ENCODE data around the gene TNFSF9. TPM values are rescaled to one million over a fixed set of nuclear protein-coding genes. Genes with fewer than 3 reads are reported as not detected.
A peak's percentile ranks its signal among the peaks of the same experiment; 100 is the strongest.

Gene TNFSF9
- total RNA-seq, 2 experiments from 2014 or later: 1.3 to 1.5 TPM

DNA sequence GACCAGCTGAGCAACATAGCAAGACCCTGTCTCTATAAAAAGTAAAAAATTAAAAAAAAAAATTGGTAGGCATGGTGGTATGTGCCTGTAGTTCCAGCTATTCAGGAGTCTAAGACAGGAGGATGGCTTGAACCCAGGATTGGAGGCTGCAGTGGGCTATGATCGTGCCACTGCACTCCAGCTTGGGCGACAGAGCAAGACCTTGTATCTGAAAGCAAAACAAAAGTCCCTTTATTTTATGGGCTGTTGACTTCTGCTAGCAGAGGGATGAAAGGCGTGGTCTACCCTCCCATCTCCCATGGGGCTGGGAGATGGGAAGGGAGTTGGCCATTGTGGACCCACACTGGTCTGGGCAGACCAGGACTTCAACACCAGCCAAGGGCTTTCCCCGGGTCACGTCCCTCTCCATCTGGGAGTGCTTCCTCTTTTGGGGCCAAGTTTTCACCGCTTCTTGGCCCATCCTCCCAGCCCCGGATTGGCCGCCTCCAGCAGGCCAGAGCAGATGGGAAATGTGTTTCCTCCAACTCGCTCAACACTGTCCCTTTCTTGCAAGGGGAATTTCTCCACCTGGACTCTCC is 2.2 kb upstream of the TNFSF9 start:
- intact Hi-C loops (cut with micrococcal nuclease): no loop called here
- H3K4me3 Mint-ChIP-seq: no peak overlapping the region

GRCh38 chr19:6529351-6529750 is 1.5 kb upstream of the TNFSF9 start:
- Mint-ChIP-seq H3K27me3 (ENCODE audit: low read depth) (peaks cover 28% of the 10 kb centered on the region), H3K9me3 (no peaks in the 10 kb centered on the region), H3K4me3 (no peak overlapping the region), H3K4me1 (ENCODE audit: low read depth) (peaks cover 26% of the 10 kb centered on the region), H3K36me3 (ENCODE audit: low read depth) (no peaks in the 10 kb centered on the region), H3K27ac (no peak overlapping the region)
- DNase-seq: no peak
- CTCF ChIA-PET: no interaction called here
- intact Hi-C loops (cut with micrococcal nuclease): no loop called here

More for the DNA sequence above, 2.2 kb upstream of the TNFSF9 start:
- Mint-ChIP-seq H3K27ac (no peak overlapping the region), H3K9me3 (no peaks in the 10 kb centered on the region), H3K4me1 (ENCODE audit: low read depth) (peaks cover 26% of the 10 kb centered on the region), H3K27me3 (ENCODE audit: low read depth) (peaks cover 23% of the 10 kb centered on the region), H3K36me3 (ENCODE audit: low read depth) (no peaks in the 10 kb centered on the region)
- CTCF ChIA-PET: interaction anchor here (0.6 kb wide), 1 partner anchor 73 kb away, joined by 4 read pairs; no protein-coding TSS in a partner anchor
- DNase-seq: no peak

DNA sequence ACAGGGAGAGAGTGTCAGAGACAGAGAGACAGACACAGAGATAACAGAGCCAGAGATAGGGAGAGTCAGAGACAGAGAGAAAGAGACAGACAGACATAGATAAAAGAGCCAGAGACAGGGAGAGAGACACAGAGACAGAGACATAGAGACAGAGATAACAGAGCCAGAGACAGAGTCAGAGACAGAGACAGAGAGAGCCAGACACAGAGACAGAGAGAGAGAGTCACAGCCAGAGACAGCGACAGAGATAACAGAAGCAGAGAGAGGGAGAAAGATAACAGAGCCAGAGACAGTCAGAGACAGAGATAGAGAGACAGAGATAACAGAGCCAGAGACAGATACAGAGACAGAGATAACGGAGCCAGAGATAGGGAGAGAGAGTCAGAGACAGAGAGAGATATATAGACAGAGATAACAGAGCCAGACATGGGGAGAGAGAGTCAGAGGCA is 865 bp upstream of the TNFSF9 start:
- Mint-ChIP-seq H3K4me3 (peak overlapping the region; percentile 82), H3K9me3 (no peaks in the 10 kb centered on the region), H3K4me1 (ENCODE audit: low read depth) (peaks cover 26% of the 10 kb centered on the region), H3K36me3 (ENCODE audit: low read depth) (no peaks in the 10 kb centered on the region), H3K27me3 (ENCODE audit: low read depth) (peaks cover 31% of the 10 kb centered on the region), H3K27ac (no peak overlapping the region)
- DNase-seq: no peak
- CTCF ChIA-PET: no interaction called here
- intact Hi-C loops (cut with micrococcal nuclease): loop anchor here (2.0 to 5.0 kb wide), 3 partner anchors 13 to 332 kb away; partner anchors contain the start of genes GPR108 and TRIP10

DNA sequence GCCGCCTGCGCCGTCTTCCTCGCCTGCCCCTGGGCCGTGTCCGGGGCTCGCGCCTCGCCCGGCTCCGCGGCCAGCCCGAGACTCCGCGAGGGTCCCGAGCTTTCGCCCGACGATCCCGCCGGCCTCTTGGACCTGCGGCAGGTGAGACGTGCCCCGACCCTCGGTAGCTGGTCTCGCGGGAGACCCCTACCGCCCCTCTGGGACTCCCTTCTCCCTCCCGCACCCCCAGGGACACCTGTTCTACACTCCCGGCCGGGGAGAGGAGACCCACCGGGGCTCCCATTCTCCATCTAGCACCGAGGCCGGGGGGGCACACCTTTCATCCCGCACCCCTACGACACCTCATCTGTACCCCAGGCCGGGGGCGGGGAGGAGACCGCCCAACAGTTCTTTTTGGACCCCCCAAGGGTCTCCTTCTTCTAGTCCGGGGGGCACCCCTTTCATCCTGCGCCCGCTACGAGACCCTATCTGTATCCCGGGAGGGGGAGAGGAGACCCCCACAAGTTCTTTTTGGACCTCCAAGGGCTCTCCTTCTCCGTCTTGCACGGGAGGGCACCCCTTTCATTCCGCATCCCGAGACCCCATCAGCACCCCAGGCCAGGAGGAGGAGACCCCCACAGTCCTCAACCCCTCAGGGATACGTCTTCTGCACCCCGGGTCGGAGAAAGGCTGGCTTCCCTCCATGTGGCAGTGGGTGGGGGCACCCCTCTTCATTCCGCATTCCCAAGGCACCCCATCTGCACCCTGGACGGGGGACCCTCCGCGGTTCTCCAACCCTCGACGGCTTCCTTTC is 533 bp downstream of the TNFSF9 start:
- DNase-seq: no peak
- Mint-ChIP-seq H3K4me1 (ENCODE audit: low read depth) (peaks cover 33% of the 10 kb centered on the region), H3K4me3 (peak overlapping the region; percentile 82), H3K27ac (no peak overlapping the region), H3K27me3 (ENCODE audit: low read depth) (peaks cover 36% of the 10 kb centered on the region), H3K36me3 (ENCODE audit: low read depth) (no peaks in the 10 kb centered on the region), H3K9me3 (no peaks in the 10 kb centered on the region)
- intact Hi-C loops (cut with micrococcal nuclease): loop anchor here (2.0 to 5.0 kb wide), 3 partner anchors 15 to 331 kb away; partner anchors contain the start of genes GPR108 and TRIP10
- CTCF ChIA-PET: interaction anchor here (0.6 to 1.1 kb wide), 2 partner anchors 15 to 205 kb away, joined by 4 read pairs; no protein-coding TSS in a partner anchor

DNA sequence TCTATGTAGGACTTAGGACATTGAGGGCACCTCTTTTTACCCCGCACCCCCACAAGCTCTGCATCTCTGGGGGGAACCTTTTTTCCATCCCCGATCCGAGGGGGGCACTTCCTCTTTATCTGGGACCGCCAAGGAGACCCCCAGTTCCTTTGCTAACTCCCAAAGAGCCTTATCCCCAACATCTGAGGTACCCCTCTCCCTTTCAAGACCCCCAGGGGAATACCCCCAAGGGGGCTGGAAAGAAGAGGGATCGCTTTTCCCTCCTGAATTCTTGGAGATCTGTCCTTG is 1.1 kb downstream of the TNFSF9 start:
- peaks cover 36% of the 10 kb centered on the region for H3K4me1 Mint-ChIP-seq (ENCODE audit: low read depth)
- intact Hi-C loops (cut with micrococcal nuclease): loop anchor here (2.0 to 5.0 kb wide), 3 partner anchors 15 to 330 kb away; partner anchors contain the start of genes GPR108 and TRIP10
- no peak overlapping the region for H3K27ac Mint-ChIP-seq
- H3K27me3 Mint-ChIP-seq (ENCODE audit: low read depth): peaks cover 36% of the 10 kb centered on the region
- H3K9me3 Mint-ChIP-seq: no peaks in the 10 kb centered on the region
- DNase-seq: no peak
- peak overlapping the region; percentile 82 for H3K4me3 Mint-ChIP-seq
- H3K36me3 Mint-ChIP-seq (ENCODE audit: low read depth): no peaks in the 10 kb centered on the region
- CTCF ChIA-PET: no interaction called here

GRCh38 chr19:6532244-6532999 is 1.6 kb downstream of the TNFSF9 start:
- intact Hi-C loops (cut with micrococcal nuclease): loop anchor here (5.0 kb wide), 2 partner anchors 205 to 330 kb away; partner anchors contain the start of genes GPR108 and TRIP10

DNA sequence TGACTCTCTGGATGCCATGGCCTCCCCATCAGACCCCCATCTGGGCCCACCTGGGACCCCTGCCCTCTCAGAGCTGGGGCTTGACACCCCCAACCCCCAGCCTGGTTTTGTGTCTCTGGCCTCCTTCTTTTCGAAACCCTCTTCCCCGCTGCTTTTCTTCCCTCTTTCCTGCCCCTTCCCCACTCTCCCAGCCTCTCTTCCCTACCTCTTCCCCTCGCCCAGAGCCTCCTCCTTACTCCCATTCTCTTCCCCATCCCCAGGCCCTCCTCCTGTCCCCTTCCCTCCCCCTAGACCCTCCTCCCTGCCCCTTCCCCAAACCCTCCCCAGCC is 2.1 kb downstream of the TNFSF9 start:
- H3K27ac Mint-ChIP-seq: no peak overlapping the region
- H3K4me1 Mint-ChIP-seq (ENCODE audit: low read depth): peaks cover 38% of the 10 kb centered on the region
- DNase-seq: no peak
- CTCF ChIA-PET: no interaction called here
- no peaks in the 10 kb centered on the region for H3K9me3 Mint-ChIP-seq
- intact Hi-C loops (cut with micrococcal nuclease): loop anchor here (5.0 kb wide), 2 partner anchors 204 to 329 kb away; partner anchors contain the start of genes GPR108 and TRIP10
- H3K27me3 Mint-ChIP-seq (ENCODE audit: low read depth): peaks cover 36% of the 10 kb centered on the region
- no peaks in the 10 kb centered on the region for H3K36me3 Mint-ChIP-seq (ENCODE audit: low read depth)
- no peak overlapping the region for H3K4me3 Mint-ChIP-seq

More at GRCh38 chr19:6532244-6532999, 1.6 kb downstream of the TNFSF9 start:
- CTCF ChIA-PET: no interaction called here
- H3K4me3 Mint-ChIP-seq: peak overlapping the region; percentile 34
- no peaks in the 10 kb centered on the region for H3K9me3 Mint-ChIP-seq
- H3K36me3 Mint-ChIP-seq (ENCODE audit: low read depth): no peaks in the 10 kb centered on the region
- peaks cover 36% of the 10 kb centered on the region for H3K27me3 Mint-ChIP-seq (ENCODE audit: low read depth)
- peaks cover 38% of the 10 kb centered on the region for H3K4me1 Mint-ChIP-seq (ENCODE audit: low read depth)
- H3K27ac Mint-ChIP-seq: no peak overlapping the region
- DNase-seq: peak; percentile 41

DNA sequence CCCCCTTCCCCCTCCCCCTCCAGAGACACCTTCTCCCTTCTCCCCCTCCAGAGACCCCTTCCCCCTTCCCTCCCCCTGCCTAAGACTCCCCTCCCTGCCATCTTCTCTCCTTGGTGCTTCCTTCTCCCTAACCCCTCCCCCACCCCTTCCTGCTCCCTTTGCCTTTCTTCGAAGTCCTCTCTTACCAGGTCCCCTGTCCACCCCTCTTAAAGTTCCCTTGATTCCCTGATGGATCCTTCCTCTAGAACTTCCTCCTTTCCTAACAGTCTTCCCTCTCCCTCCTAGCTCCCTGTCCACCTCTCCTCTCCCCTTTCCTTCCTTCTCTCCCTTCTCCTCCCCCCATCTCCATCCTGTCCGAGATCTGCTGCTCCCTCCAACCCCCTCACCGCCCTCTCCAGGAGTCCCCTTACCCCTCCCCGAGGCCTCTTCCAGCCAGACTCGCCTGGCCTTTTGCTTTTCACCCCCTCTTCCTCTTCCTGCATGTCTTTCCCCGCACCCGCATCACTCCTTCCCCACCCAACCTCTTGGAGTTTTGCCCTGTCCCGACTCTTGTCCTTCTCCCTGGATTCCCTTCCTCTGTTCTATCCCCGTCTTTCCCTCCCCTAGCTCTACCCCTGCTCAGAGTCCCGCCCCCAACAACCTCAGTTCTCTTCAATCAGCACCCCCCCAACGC is 3.1 kb downstream of the TNFSF9 start:
- H3K36me3 Mint-ChIP-seq (ENCODE audit: low read depth): no peaks in the 10 kb centered on the region
- no peaks in the 10 kb centered on the region for H3K9me3 Mint-ChIP-seq
- H3K27ac Mint-ChIP-seq: no peak overlapping the region
- no peak for DNase-seq
- CTCF ChIA-PET: interaction anchor here (0.6 to 1.6 kb wide), 2 partner anchors 17 to 250 kb away, joined by 3 to 4 read pairs; no protein-coding TSS in a partner anchor
- H3K4me1 Mint-ChIP-seq (ENCODE audit: low read depth): peaks cover 40% of the 10 kb centered on the region
- H3K4me3 Mint-ChIP-seq: no peak overlapping the region
- intact Hi-C loops (cut with micrococcal nuclease): loop anchor here (5.0 kb wide), 2 partner anchors 203 to 328 kb away; partner anchors contain the start of genes GPR108 and TRIP10
- H3K27me3 Mint-ChIP-seq (ENCODE audit: low read depth): peaks cover 36% of the 10 kb centered on the region

DNA sequence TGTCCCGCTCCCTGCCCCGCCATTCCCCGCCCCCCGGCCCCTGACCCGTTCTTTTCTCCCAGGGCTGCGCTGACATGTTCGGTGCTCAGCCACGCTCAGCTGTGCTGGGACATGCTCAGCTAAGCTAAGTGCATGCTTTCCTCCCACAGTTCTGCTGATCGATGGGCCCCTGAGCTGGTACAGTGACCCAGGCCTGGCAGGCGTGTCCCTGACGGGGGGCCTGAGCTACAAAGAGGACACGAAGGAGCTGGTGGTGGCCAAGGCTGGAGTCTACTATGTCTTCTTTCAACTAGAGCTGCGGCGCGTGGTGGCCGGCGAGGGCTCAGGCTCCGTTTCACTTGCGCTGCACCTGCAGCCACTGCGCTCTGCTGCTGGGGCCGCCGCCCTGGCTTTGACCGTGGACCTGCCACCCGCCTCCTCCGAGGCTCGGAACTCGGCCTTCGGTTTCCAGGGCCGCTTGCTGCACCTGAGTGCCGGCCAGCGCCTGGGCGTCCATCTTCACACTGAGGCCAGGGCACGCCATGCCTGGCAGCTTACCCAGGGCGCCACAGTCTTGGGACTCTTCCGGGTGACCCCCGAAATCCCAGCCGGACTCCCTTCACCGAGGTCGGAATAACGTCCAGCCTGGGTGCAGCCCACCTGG is 3.7 kb downstream of the TNFSF9 start:
- DNase-seq: no peak
- Mint-ChIP-seq H3K4me1 (ENCODE audit: low read depth) (peaks cover 38% of the 10 kb centered on the region), H3K27me3 (ENCODE audit: low read depth) (peaks cover 33% of the 10 kb centered on the region), H3K4me3 (no peak overlapping the region), H3K9me3 (no peaks in the 10 kb centered on the region), H3K36me3 (ENCODE audit: low read depth) (no peaks in the 10 kb centered on the region), H3K27ac (no peak overlapping the region)
- CTCF ChIA-PET: interaction anchor here (0.6 to 1.6 kb wide), 2 partner anchors 18 to 250 kb away, joined by 3 to 4 read pairs; no protein-coding TSS in a partner anchor
- intact Hi-C loops (cut with micrococcal nuclease): loop anchor here (5.0 kb wide), 2 partner anchors 203 to 328 kb away; partner anchors contain the start of genes GPR108 and TRIP10

GRCh38 chr19:6535558-6536137 is 4.8 kb downstream of the TNFSF9 start:
- Mint-ChIP-seq H3K4me1 (ENCODE audit: low read depth) (peaks cover 32% of the 10 kb centered on the region), H3K9me3 (no peaks in the 10 kb centered on the region), H3K27ac (no peak overlapping the region), H3K27me3 (ENCODE audit: low read depth) (peaks cover 30% of the 10 kb centered on the region), H3K36me3 (ENCODE audit: low read depth) (no peaks in the 10 kb centered on the region), H3K4me3 (no peak overlapping the region)
- intact Hi-C loops (cut with micrococcal nuclease): no loop called here
- DNase-seq: no peak
- CTCF ChIA-PET: interaction anchor here (0.6 kb wide), 1 partner anchor 19 kb away, joined by 3 read pairs; no protein-coding TSS in a partner anchor

DNA sequence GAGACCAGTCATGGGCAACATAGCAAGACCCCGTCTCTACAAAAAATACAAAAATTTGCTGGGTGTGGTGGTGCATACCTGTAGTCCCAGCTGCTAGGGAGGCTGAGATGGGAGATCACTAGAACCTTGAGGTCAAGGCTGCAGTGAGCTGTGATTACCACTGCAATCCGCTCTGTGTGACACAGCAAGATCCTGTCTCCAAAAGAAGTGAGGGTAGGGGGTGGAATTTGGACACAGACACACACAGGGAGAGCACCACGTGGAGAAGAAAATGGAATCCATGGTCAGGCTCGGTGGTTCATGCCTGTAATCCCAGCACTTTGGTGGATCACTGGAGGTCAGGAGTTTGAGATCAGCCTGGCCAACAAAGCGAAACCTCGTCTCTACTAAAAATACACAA is 8.7 kb downstream of the TNFSF9 start:
- Mint-ChIP-seq H3K27me3 (ENCODE audit: low read depth) (peaks cover 7% of the 10 kb centered on the region), H3K9me3 (no peaks in the 10 kb centered on the region), H3K4me3 (no peak overlapping the region), H3K27ac (no peak overlapping the region), H3K36me3 (ENCODE audit: low read depth) (no peaks in the 10 kb centered on the region), H3K4me1 (ENCODE audit: low read depth) (peaks cover 13% of the 10 kb centered on the region)
- CTCF ChIA-PET: no interaction called here
- no peak for DNase-seq
- intact Hi-C loops (cut with micrococcal nuclease): no loop called here
